22Rv1 (cell line): ENCODE results near the gene NR1I3.
A peak's percentile ranks its signal among the peaks of the same experiment; 100 is the strongest.

Experiments
- H3K27ac ChIP-seq: fragments of 450-650 bp; 2 replicates; pipeline ENCODE4 v1.5.1; 2017
- CTCF ChIP-seq: fragments of 450-650 bp; IDR thresholded peaks from 2 replicates; pipeline ENCODE4 v1.5.1; 2017; ENCODE audit warnings: mild to moderate bottlenecking
- ZFX ChIP-seq: fragments of 450-650 bp; IDR thresholded peaks from 2 replicates; pipeline ENCODE4 v1.6.1; 2017; ENCODE audit warnings: antibody characterized with exemption, borderline replicate concordance

NR1I3 gene

GRCh38 chr1:161200992-161201835 lies 36.8 kb downstream of the NR1I3 start:
- peak overlapping the region; percentile 88 for H3K27ac ChIP-seq
- TF ChIP-seq ZFX (no peak), CTCF (no peak)

GRCh38 chr1:161200421-161200991 lies 37.5 kb downstream of the NR1I3 start:
- peak overlapping the region; percentile 88 for H3K27ac ChIP-seq
- no peak for TF ChIP-seq CTCF
- TF ChIP-seq ZFX = no peak

- no peak overlapping the region for H3K27ac ChIP-seq
- TF ChIP-seq CTCF (no peak), ZFX (no peak)
Observed at GRCh38 chr1:161199506-161200139, 38.4 kb downstream of the NR1I3 start.

GRCh38 chr1:161198897-161199431 lies 39.0 kb downstream of the NR1I3 start, which contains the start of gene ADAMTS4:
TSS of gene ADAMTS4 (minus strand) at chr1:161199054. CDS start at chr1:161198627, 427 bp downstream.
- H3K27ac ChIP-seq = no peak within 1 kb of the TSS
- TF ChIP-seq ZFX = no peak
- no peak for TF ChIP-seq CTCF

GRCh38 chr1:161198194-161198896 lies 39.7 kb downstream of the NR1I3 start:
- TF ChIP-seq ZFX = no peak
- peak; percentile 21 for TF ChIP-seq CTCF
- H3K27ac ChIP-seq = no peak overlapping the region

GRCh38 chr1:161197560-161198193 lies 40.3 kb downstream of the NR1I3 start:
- H3K27ac ChIP-seq = no peak overlapping the region
- TF ChIP-seq CTCF = no peak
- TF ChIP-seq ZFX = no peak
